ENCODE measurements around the gene GATM. TPM values are rescaled to one million over a fixed set of nuclear protein-coding genes. Genes with fewer than 3 reads are reported as not detected.
"Not testable (repeated sequence)": the region's sequence is repeated elsewhere in the genome, so short reads cannot be mapped to it uniquely, and the experiment has no call there.

The GATM gene
- total RNA-seq, 1 experiment from 2014 or later: 4.2 TPM

DNA sequence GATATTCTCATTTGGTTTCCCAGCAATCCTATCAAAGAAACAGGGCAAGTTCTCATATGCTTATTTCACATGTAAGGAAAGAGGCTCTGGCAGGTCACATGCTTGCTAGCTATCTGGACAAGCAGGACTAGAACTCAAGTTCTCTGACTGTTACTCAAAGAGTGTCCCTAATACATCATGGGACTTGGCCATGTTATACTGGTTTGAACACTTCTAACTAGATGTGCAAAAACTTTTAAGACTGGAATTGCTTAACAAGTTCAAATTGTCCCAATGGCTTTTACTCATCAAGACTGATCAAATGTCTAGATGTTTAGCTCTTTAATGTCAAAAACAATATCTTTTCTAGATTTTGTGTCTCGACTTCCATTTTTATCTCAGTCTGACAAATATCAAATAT is 6.8 kb downstream of the GATM start:
- H3K9me3 Mint-ChIP-seq (ENCODE audit: low read depth, unreplicated experiment): no peaks in the 10 kb centered on the region
- CTCF ChIA-PET: no interaction called here
- peaks cover 38% of the 10 kb centered on the region for H3K4me1 Mint-ChIP-seq (ENCODE audit: low read depth, unreplicated experiment)
- TF ChIP-seq, protein P1, sequence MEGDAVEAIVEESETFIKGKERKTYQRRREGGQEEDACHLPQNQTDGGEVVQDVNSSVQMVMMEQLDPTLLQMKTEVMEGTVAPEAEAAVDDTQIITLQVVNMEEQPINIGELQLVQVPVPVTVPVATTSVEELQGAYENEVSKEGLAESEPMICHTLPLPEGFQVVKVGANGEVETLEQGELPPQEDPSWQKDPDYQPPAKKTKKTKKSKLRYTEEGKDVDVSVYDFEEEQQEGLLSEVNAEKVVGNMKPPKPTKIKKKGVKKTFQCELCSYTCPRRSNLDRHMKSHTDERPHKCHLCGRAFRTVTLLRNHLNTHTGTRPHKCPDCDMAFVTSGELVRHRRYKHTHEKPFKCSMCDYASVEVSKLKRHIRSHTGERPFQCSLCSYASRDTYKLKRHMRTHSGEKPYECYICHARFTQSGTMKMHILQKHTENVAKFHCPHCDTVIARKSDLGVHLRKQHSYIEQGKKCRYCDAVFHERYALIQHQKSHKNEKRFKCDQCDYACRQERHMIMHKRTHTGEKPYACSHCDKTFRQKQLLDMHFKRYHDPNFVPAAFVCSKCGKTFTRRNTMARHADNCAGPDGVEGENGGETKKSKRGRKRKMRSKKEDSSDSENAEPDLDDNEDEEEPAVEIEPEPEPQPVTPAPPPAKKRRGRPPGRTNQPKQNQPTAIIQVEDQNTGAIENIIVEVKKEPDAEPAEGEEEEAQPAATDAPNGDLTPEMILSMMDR (IDR thresholded peaks at IDR 0.05; ENCODE audit: unreplicated experiment): no peak
- intact Hi-C loops (cut with micrococcal nuclease; ENCODE audit: unreplicated experiment): loop anchor here (5.0 kb wide), 1 partner anchor 34 kb away; no protein-coding TSS in a partner anchor
- no peak for DNase-seq
- no peak overlapping the region for H3K4me3 Mint-ChIP-seq (ENCODE audit: low read depth, unreplicated experiment)
- peaks cover 5% of the 10 kb centered on the region for H3K27me3 Mint-ChIP-seq (ENCODE audit: unreplicated experiment)
- no TSS peak for BruUV-seq (replicated peaks)
- no peaks in the 10 kb centered on the region for H3K36me3 Mint-ChIP-seq (ENCODE audit: insufficient read depth, unreplicated experiment)
- H3K27ac Mint-ChIP-seq (ENCODE audit: unreplicated experiment): no peak overlapping the region

DNA sequence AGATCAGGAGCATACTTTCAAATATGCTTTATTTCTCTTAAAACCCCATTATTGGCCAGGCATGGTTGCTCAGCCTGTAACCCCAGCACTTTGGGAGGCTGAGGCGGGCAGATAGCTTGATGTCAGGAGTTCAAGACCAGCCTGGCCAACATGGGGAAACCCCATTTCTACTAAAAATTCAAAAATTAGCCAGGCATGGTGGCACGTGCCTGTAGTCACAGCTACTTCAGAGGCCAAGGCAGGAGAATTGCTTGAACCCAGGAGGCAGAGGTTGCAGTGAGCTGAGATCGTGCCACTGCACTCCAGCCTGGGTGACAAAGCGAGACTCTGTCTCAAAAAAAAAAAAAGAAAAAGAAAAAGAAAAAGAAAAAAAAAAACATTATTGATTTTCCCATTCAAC is 8.3 kb downstream of the GATM start:
- H3K36me3 Mint-ChIP-seq (ENCODE audit: insufficient read depth, unreplicated experiment); H3K27me3 Mint-ChIP-seq (ENCODE audit: unreplicated experiment): not testable (repeated sequence)
- H3K4me1 Mint-ChIP-seq (ENCODE audit: low read depth, unreplicated experiment): peaks cover 23% of the 10 kb centered on the region

DNA sequence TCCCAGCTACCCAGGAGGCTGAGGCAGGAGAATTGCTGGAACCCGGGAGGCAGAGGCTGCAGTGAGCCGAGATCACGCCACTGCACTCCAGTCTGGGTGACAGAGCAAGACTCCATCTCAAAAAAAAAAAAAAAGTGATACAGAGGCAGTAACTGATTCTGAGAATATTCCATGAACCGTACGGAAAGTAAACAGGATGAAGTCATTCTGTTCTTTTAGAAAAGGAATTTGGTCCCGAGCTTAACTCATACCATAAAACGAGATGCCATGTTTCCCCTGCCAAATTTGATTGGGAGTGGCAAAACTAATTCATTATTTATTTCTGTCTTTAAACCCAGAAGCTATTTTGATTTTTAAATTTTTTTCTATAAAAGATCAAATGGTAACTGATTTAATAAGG is 11.1 kb downstream of the GATM start:
- intact Hi-C loops (cut with micrococcal nuclease; ENCODE audit: unreplicated experiment); DNase-seq; H3K27me3 Mint-ChIP-seq (ENCODE audit: unreplicated experiment); H3K27ac Mint-ChIP-seq (ENCODE audit: unreplicated experiment); H3K4me1 Mint-ChIP-seq (ENCODE audit: low read depth, unreplicated experiment); H3K36me3 Mint-ChIP-seq (ENCODE audit: insufficient read depth, unreplicated experiment); CTCF ChIA-PET; H3K9me3 Mint-ChIP-seq (ENCODE audit: low read depth, unreplicated experiment); H3K4me3 Mint-ChIP-seq (ENCODE audit: low read depth, unreplicated experiment); BruUV-seq (replicated peaks): not testable (repeated sequence)

More for the DNA sequence above, 8.3 kb downstream of the GATM start:
- intact Hi-C loops (cut with micrococcal nuclease; ENCODE audit: unreplicated experiment): loop anchor here (5.0 kb wide), 1 partner anchor 33 kb away; no protein-coding TSS in a partner anchor
- not testable (repeated sequence) for H3K27ac Mint-ChIP-seq (ENCODE audit: unreplicated experiment); H3K9me3 Mint-ChIP-seq (ENCODE audit: low read depth, unreplicated experiment); H3K4me3 Mint-ChIP-seq (ENCODE audit: low read depth, unreplicated experiment); DNase-seq; BruUV-seq (replicated peaks)
- CTCF ChIA-PET: interaction anchor here (0.7 kb wide), 1 partner anchor 40 kb away, joined by 3 read pairs; no protein-coding TSS in a partner anchor

DNA sequence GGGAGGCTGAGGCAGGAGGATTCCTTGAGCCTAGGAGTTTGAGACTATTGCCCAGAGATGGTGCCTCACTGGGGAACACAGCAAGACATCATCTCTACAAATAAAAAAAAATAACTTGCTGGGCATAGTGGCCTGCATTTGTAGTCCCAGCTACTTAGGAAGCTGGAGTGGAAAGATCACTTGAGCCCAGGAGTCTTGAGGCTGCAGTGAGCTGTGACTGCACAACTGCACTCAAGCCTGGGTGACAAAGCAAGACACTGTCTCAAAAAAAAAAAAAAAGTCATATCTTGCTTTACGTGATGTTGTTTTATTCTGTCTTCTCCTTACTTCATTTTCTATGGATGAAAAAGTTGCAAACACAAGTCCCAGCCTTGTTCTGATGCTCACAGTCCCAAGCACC is 14.1 kb downstream of the GATM start:
- CTCF ChIA-PET: no interaction called here
- DNase-seq: no peak
- H3K36me3 Mint-ChIP-seq (ENCODE audit: insufficient read depth, unreplicated experiment): no peaks in the 10 kb centered on the region
- H3K27me3 Mint-ChIP-seq (ENCODE audit: unreplicated experiment): no peaks in the 10 kb centered on the region
- H3K9me3 Mint-ChIP-seq (ENCODE audit: low read depth, unreplicated experiment): no peaks in the 10 kb centered on the region
- TF ChIP-seq, protein P1 (IDR thresholded peaks at IDR 0.05; ENCODE audit: unreplicated experiment): no peak
- intact Hi-C loops (cut with micrococcal nuclease; ENCODE audit: unreplicated experiment): no loop called here
- peaks cover 8% of the 10 kb centered on the region for H3K4me1 Mint-ChIP-seq (ENCODE audit: low read depth, unreplicated experiment)
- no peak overlapping the region for H3K4me3 Mint-ChIP-seq (ENCODE audit: low read depth, unreplicated experiment)
- no TSS peak for BruUV-seq (replicated peaks)
- no peak overlapping the region for H3K27ac Mint-ChIP-seq (ENCODE audit: unreplicated experiment)

DNA sequence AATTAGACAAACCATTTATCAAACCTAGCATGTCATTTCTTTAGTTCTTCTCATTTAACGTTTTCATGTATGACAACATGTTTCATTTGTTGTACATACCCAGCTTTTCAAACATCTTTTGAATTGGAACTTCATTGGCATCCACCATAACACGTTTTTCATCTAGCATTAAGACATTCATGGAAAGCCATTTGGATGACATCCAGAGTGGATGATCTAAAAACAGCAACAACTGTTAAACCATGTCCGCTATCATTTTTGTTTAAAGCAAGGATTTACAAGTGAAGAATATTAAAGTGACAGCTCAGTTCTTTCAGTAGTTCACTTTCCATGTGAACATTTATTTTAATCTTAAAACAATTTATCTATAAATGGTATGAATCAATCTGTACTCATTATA is 14.5 kb downstream of the GATM start:
- BruUV-seq (replicated peaks): no TSS peak
- H3K9me3 Mint-ChIP-seq (ENCODE audit: low read depth, unreplicated experiment): no peaks in the 10 kb centered on the region
- no peaks in the 10 kb centered on the region for H3K36me3 Mint-ChIP-seq (ENCODE audit: insufficient read depth, unreplicated experiment)
- no peak overlapping the region for H3K27ac Mint-ChIP-seq (ENCODE audit: unreplicated experiment)
- peaks cover 8% of the 10 kb centered on the region for H3K4me1 Mint-ChIP-seq (ENCODE audit: low read depth, unreplicated experiment)
- DNase-seq: no peak
- intact Hi-C loops (cut with micrococcal nuclease; ENCODE audit: unreplicated experiment): no loop called here
- no peaks in the 10 kb centered on the region for H3K27me3 Mint-ChIP-seq (ENCODE audit: unreplicated experiment)
- CTCF ChIA-PET: no interaction called here
- TF ChIP-seq, protein P1 (IDR thresholded peaks at IDR 0.05; ENCODE audit: unreplicated experiment): no peak
- H3K4me3 Mint-ChIP-seq (ENCODE audit: low read depth, unreplicated experiment): no peak overlapping the region

Data from Calu3 (cell line).